Measurements from ENCODE around the gene E2F3.

The E2F3 gene

GRCh38 chr6:20404641-20405032, 3.0 kb downstream of the E2F3 start:
- H3K4me1 Mint-ChIP-seq (ENCODE audit: low read depth in 2 of 2) = peaks cover 31 to 62% of the 10 kb centered on the region in 2 donors
- peak overlapping the region; percentile 100 for H3K4me3 Mint-ChIP-seq
- no peaks in the 10 kb centered on the region for H3K27me3 Mint-ChIP-seq
- no peaks in the 10 kb centered on the region for H3K9me3 Mint-ChIP-seq
- peaks cover 19% of the 10 kb centered on the region for H3K36me3 Mint-ChIP-seq (ENCODE audit: insufficient read depth)
- peak; percentile 55 to 65 (median 58) for DNase-seq
- ATAC-seq (replicated peaks) = peak; percentile 23
- H3K27ac Mint-ChIP-seq = peak overlapping the region; percentile 44 to 92

- ATAC-seq (replicated peaks) = no peak
- no peaks in the 10 kb centered on the region for H3K27me3 Mint-ChIP-seq
- peaks cover 46 to 74% of the 10 kb centered on the region in 2 donors for H3K4me1 Mint-ChIP-seq (ENCODE audit: low read depth in 2 of 2)
- H3K27ac Mint-ChIP-seq = peak overlapping the region; percentile 89 to 92
- no peak for DNase-seq
- H3K9me3 Mint-ChIP-seq = no peaks in the 10 kb centered on the region
- peak overlapping the region; percentile 71 to 79 for H3K4me3 Mint-ChIP-seq
- peaks cover 3% of the 10 kb centered on the region for H3K36me3 Mint-ChIP-seq (ENCODE audit: insufficient read depth)
Observed at GRCh38 chr6:20408851-20409250, 7.2 kb downstream of the E2F3 start.

GRCh38 chr6:20409427-20409971, 7.8 kb downstream of the E2F3 start:
- DNase-seq (no peak), ATAC-seq (replicated peaks) (peak; percentile 73)
- H3K27ac Mint-ChIP-seq = peak overlapping the region; percentile 89 to 92
- peaks cover 45 to 73% of the 10 kb centered on the region in 2 donors for H3K4me1 Mint-ChIP-seq (ENCODE audit: low read depth in 2 of 2)
- H3K9me3 Mint-ChIP-seq = no peaks in the 10 kb centered on the region
- H3K27me3 Mint-ChIP-seq = no peaks in the 10 kb centered on the region
- H3K36me3 Mint-ChIP-seq (ENCODE audit: insufficient read depth) = peaks cover 3% of the 10 kb centered on the region
- H3K4me3 Mint-ChIP-seq = peak overlapping the region; percentile 71 to 79

- Mint-ChIP-seq H3K4me1 (ENCODE audit: low read depth in 2 of 2) (peaks cover 58 to 81% of the 10 kb centered on the region in 2 donors), H3K9me3 (no peaks in the 10 kb centered on the region), H3K4me3 (peak overlapping the region in 1 of 2 donors; percentile 61), H3K27ac (peak overlapping the region; percentile 75 to 89), H3K27me3 (no peaks in the 10 kb centered on the region), H3K36me3 (ENCODE audit: insufficient read depth) (no peaks in the 10 kb centered on the region)
- no peak for ATAC-seq (replicated peaks)
- no peak for DNase-seq
Observed at GRCh38 chr6:20411544-20411943, 9.9 kb downstream of the E2F3 start.

- Mint-ChIP-seq H3K27ac (peak overlapping the region; percentile 75 to 89), H3K36me3 (ENCODE audit: insufficient read depth) (no peaks in the 10 kb centered on the region), H3K27me3 (no peaks in the 10 kb centered on the region), H3K4me3 (peak overlapping the region in 1 of 2 donors; percentile 7), H3K4me1 (ENCODE audit: low read depth in 2 of 2) (peaks cover 61 to 82% of the 10 kb centered on the region in 2 donors), H3K9me3 (no peaks in the 10 kb centered on the region)
- no peak for DNase-seq
- ATAC-seq (replicated peaks) = no peak
Observed at GRCh38 chr6:20411953-20412681, 10.4 kb downstream of the E2F3 start.

GRCh38 chr6:20412682-20413073, 11.0 kb downstream of the E2F3 start:
- Mint-ChIP-seq H3K27ac (peak overlapping the region; percentile 58 to 75), H3K36me3 (ENCODE audit: insufficient read depth) (no peaks in the 10 kb centered on the region), H3K4me1 (ENCODE audit: low read depth in 2 of 2) (peaks cover 60 to 79% of the 10 kb centered on the region in 2 donors), H3K27me3 (no peaks in the 10 kb centered on the region), H3K4me3 (no peak overlapping the region), H3K9me3 (no peaks in the 10 kb centered on the region)
- DNase-seq (no peak), ATAC-seq (replicated peaks) (no peak)

- no peaks in the 10 kb centered on the region for H3K9me3 Mint-ChIP-seq
- DNase-seq (no peak), ATAC-seq (replicated peaks) (no peak)
- no peaks in the 10 kb centered on the region for H3K27me3 Mint-ChIP-seq
- H3K36me3 Mint-ChIP-seq (ENCODE audit: insufficient read depth) = no peaks in the 10 kb centered on the region
- H3K27ac Mint-ChIP-seq = peak overlapping the region; percentile 49 to 58
- H3K4me1 Mint-ChIP-seq (ENCODE audit: low read depth in 2 of 2) = peaks cover 68 to 83% of the 10 kb centered on the region in 2 donors
- H3K4me3 Mint-ChIP-seq = no peak overlapping the region
Observed at GRCh38 chr6:20413826-20414225, 12.1 kb downstream of the E2F3 start.

- DNase-seq (no peak), ATAC-seq (replicated peaks) (no peak)
- Mint-ChIP-seq H3K36me3 (ENCODE audit: insufficient read depth) (no peaks in the 10 kb centered on the region), H3K4me1 (ENCODE audit: low read depth in 2 of 2) (peaks cover 62 to 74% of the 10 kb centered on the region in 2 donors), H3K27ac (peak overlapping the region in 1 of 2 donors; percentile 58), H3K27me3 (no peaks in the 10 kb centered on the region), H3K9me3 (no peaks in the 10 kb centered on the region), H3K4me3 (no peak overlapping the region)
Observed at GRCh38 chr6:20414711-20415110, 13.0 kb downstream of the E2F3 start.

GRCh38 chr6:20415304-20415703, 13.6 kb downstream of the E2F3 start:
- Mint-ChIP-seq H3K9me3 (no peaks in the 10 kb centered on the region), H3K27me3 (no peaks in the 10 kb centered on the region), H3K4me3 (no peak overlapping the region), H3K27ac (peak overlapping the region in 1 of 2 donors; percentile 65), H3K4me1 (ENCODE audit: low read depth in 2 of 2) (peaks cover 61 to 74% of the 10 kb centered on the region in 2 donors), H3K36me3 (ENCODE audit: insufficient read depth) (no peaks in the 10 kb centered on the region)
- ATAC-seq (replicated peaks) (no peak), DNase-seq (no peak)

GRCh38 chr6:20415712-20416454, 14.2 kb downstream of the E2F3 start:
- DNase-seq (no peak), ATAC-seq (replicated peaks) (peak; percentile 81)
- Mint-ChIP-seq H3K27ac (peak overlapping the region; percentile 59 to 65), H3K9me3 (no peaks in the 10 kb centered on the region), H3K4me3 (peak overlapping the region; percentile 67 to 72), H3K36me3 (ENCODE audit: insufficient read depth) (no peaks in the 10 kb centered on the region), H3K4me1 (ENCODE audit: low read depth in 2 of 2) (peaks cover 59 to 69% of the 10 kb centered on the region in 2 donors), H3K27me3 (no peaks in the 10 kb centered on the region)

- peak overlapping the region; percentile 67 to 72 for H3K4me3 Mint-ChIP-seq
- H3K9me3 Mint-ChIP-seq = no peaks in the 10 kb centered on the region
- ATAC-seq (replicated peaks) (peak; percentile 16), DNase-seq (no peak)
- H3K27ac Mint-ChIP-seq = peak overlapping the region; percentile 59 to 65
- H3K4me1 Mint-ChIP-seq (ENCODE audit: low read depth in 2 of 2) = peaks cover 54 to 65% of the 10 kb centered on the region in 2 donors
- no peaks in the 10 kb centered on the region for H3K36me3 Mint-ChIP-seq (ENCODE audit: insufficient read depth)
- H3K27me3 Mint-ChIP-seq = no peaks in the 10 kb centered on the region
Observed at GRCh38 chr6:20416567-20417345, 15.1 kb downstream of the E2F3 start.

- Mint-ChIP-seq H3K27me3 (no peaks in the 10 kb centered on the region), H3K4me3 (peak overlapping the region; percentile 14 to 37), H3K27ac (peak overlapping the region in 1 of 2 donors; percentile 10), H3K36me3 (ENCODE audit: insufficient read depth) (no peaks in the 10 kb centered on the region), H3K4me1 (ENCODE audit: low read depth in 2 of 2) (peaks cover 52 to 67% of the 10 kb centered on the region in 2 donors), H3K9me3 (no peaks in the 10 kb centered on the region)
- DNase-seq (no peak), ATAC-seq (replicated peaks) (no peak)
Observed at GRCh38 chr6:20417819-20418218, 16.1 kb downstream of the E2F3 start.
